GM23248 (cell line): ENCODE measurements around the gene RPL41.

Experiments
- EZH2 ChIP-seq: fragments of 200-600 bp; sonication (generic); IDR thresholded peaks from 2 replicates; pipeline ENCODE4 v1.6.1; 2018; ENCODE audit warnings: antibody characterized with exemption, mild to moderate bottlenecking; ENCODE audit not compliant: insufficient read depth, poor library complexity, severe bottlenecking
- EZH2phosphoT487 ChIP-seq: fragments of 200-600 bp; sonication (generic); IDR thresholded peaks from 2 replicates; pipeline ENCODE4 v1.6.1; 2018; ENCODE audit warnings: antibody characterized with exemption, moderate library complexity, mild to moderate bottlenecking, low read depth; ENCODE audit not compliant: insufficient read depth

GRCh38 chr12:56127888-56128669, 11.6 kb downstream of the RPL41 start, which contains the start of gene ESYT1:
- no peak for TF ChIP-seq EZH2
- TF ChIP-seq EZH2phosphoT487: no peak
